IPS DF 6.9 (cell line): ENCODE results near the gene ANTXR1.

Experiments used
- DNase-seq: peaks from one replicate; pipeline ENCODE4 v3.0.0-alpha.2; 2013; ENCODE audit warnings: low read depth, low spot score
- H3K27ac ChIP-seq: one replicate; pipeline ENCODE4 v1.5.1; 2013; ENCODE audit warnings: low read length, control low read depth
- H3K27me3 ChIP-seq: 2 replicates; pipeline ENCODE4 v1.6.1; 2013; ENCODE audit warnings: mild to moderate bottlenecking, low read length; ENCODE audit not compliant: control insufficient read depth, insufficient read depth
- H3K36me3 ChIP-seq: 2 replicates; pipeline ENCODE4 v1.6.1; 2013; ENCODE audit warnings: low read length; ENCODE audit not compliant: control insufficient read depth, insufficient read depth
- H3K4me1 ChIP-seq: 2 replicates; pipeline ENCODE4 v1.6.1; 2013; ENCODE audit warnings: low read length; ENCODE audit not compliant: control insufficient read depth, insufficient read depth
- H3K4me3 ChIP-seq: 2 replicates; pipeline ENCODE4 v1.5.1; 2013; ENCODE audit warnings: mild to moderate bottlenecking, low read length
- H3K9me3 ChIP-seq: 2 replicates; pipeline ENCODE4 v1.6.1; 2013; ENCODE audit warnings: low read length, inconsistent platforms; ENCODE audit not compliant: control insufficient read depth, insufficient read depth
- WGBS: extraction: QIAGEN DNeasy Blood & Tissue Kit; methylation state at CpG from one replicate; pipeline ENCODE4 v1.1.7; 2013; ENCODE audit warnings: mixed read lengths, missing lambda C conversion rate; ENCODE audit not compliant: insufficient read length, insufficient coverage; 5-methylcytosine and 5-hydroxymethylcytosine counted together

Gene ANTXR1

GRCh38 chr2:69205491-69205890 lies 192.5 kb downstream of the ANTXR1 start:
- Histone ChIP-seq H3K27ac (no peak overlapping the region), H3K27me3 (no peaks in the 10 kb centered on the region), H3K4me3 (no peak overlapping the region), H3K9me3 (no peaks in the 10 kb centered on the region), H3K4me1 (peaks cover 6% of the 10 kb centered on the region), H3K36me3 (no peaks in the 10 kb centered on the region)
- WGBS = no CpG with 5 or more reads among the region's 2 CpGs
- DNase-seq = no peak

- no peaks in the 10 kb centered on the region for H3K9me3 ChIP-seq
- no CpG with 5 or more reads among the region's 1 CpG for WGBS
- no peak for DNase-seq
These were observed 195.1 kb downstream of the ANTXR1 start for GRCh38 chr2:69208023-69208595.

DNA sequence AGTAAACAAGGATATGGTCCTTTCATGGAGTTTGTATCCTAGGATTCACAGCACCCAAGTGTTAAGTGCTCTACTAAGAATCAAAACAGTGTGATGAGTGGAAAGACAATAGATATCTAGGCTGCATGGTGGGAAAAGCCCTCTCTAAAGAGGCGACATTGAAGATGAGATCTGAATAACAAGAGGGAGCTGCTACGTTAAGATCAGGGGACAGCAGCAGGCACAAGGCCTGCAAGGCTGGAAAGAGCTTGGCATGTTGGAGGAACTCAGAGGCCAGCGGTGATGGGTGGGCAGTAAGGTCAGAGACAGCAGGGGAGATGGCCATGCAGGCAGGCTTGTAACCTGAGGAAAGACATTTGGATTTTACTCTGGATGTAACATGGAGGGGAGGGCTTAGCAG lies 196.5 kb downstream of the ANTXR1 start:
- H3K9me3 ChIP-seq = no peaks in the 10 kb centered on the region
- no peaks in the 10 kb centered on the region for H3K27me3 ChIP-seq
- H3K4me1 ChIP-seq = peaks cover 8% of the 10 kb centered on the region
- DNase-seq = peak; percentile 35
- WGBS = no CpG with 5 or more reads among the region's 3 CpGs
- H3K4me3 ChIP-seq = no peak overlapping the region
- H3K36me3 ChIP-seq = no peaks in the 10 kb centered on the region
- no peak overlapping the region for H3K27ac ChIP-seq

More at GRCh38 chr2:69208023-69208595, 195.1 kb downstream of the ANTXR1 start:
- Histone ChIP-seq H3K36me3 (no peaks in the 10 kb centered on the region), H3K27ac (no peak overlapping the region), H3K4me3 (no peak overlapping the region), H3K4me1 (peaks cover 8% of the 10 kb centered on the region), H3K27me3 (no peaks in the 10 kb centered on the region)

DNA sequence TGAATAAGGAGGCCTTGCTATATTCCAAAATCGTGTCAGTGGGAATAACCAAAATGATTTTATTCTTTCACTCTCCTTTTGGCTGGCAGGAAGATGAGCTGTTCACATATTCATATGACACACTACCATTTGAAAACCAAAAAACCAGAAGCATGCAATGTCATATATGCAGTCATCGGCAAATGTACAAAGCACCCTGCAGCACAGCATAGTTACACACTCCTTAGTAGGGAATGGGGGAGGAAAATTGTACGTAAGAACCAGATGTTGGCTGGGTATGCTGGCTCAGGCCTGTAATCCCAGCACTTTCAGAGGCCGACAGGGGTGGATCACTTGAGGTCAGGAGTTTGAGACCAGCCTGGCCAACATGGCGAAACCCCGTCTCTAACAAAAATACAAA lies 197.4 kb downstream of the ANTXR1 start:
- WGBS = no CpG with 5 or more reads among the region's 6 CpGs
- no peak for DNase-seq
- no peak overlapping the region for H3K4me3 ChIP-seq
- H3K27me3 ChIP-seq = no peaks in the 10 kb centered on the region
- no peaks in the 10 kb centered on the region for H3K9me3 ChIP-seq
- no peak overlapping the region for H3K27ac ChIP-seq
- H3K36me3 ChIP-seq = no peaks in the 10 kb centered on the region
- H3K4me1 ChIP-seq = peaks cover 8% of the 10 kb centered on the region

DNA sequence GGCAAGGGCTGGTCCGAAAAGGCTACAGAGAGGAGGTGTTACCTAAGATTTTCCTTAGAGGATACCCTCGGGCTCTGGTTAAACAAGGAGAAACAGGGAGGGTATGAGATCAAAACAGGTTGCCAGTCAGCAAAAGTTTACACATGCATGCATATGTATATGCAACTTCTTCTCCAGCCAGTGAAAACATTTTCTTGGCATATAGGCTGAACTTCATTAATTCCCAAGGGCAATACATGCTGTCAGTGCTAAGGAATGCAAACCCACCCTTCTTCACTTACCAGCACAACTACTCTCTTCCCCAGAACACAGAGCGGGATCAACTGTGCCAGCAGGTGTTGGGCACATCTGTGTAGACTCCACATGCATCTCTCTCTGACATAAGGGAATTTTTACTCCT lies 198.1 kb downstream of the ANTXR1 start:
- peaks cover 8% of the 10 kb centered on the region for H3K4me1 ChIP-seq
- no peak overlapping the region for H3K27ac ChIP-seq
- no CpG with 5 or more reads among the region's 3 CpGs for WGBS
- no peaks in the 10 kb centered on the region for H3K27me3 ChIP-seq
- H3K9me3 ChIP-seq = no peaks in the 10 kb centered on the region
- H3K4me3 ChIP-seq = no peak overlapping the region
- H3K36me3 ChIP-seq = no peaks in the 10 kb centered on the region
- no peak for DNase-seq

DNA sequence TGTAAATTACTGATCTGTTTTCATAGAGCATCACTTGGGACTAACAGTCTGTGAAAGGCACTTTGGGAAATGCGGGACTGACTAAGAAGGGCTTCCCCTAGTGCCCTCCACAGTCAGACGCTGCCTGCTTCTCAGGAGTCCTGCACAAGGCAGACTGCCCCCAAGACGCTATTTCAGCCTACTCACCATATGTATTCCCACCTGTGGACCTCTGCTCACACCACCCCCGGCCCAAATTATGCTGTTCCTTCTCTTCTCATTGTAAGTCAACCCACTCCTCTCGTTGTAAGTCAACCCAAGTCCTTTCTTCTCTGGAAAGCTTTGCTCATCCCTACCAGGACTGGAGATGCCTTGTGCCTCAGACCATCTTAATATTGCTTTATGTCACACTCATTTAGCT lies 198.7 kb downstream of the ANTXR1 start:
- Histone ChIP-seq H3K27me3 (no peaks in the 10 kb centered on the region), H3K27ac (no peak overlapping the region), H3K9me3 (no peaks in the 10 kb centered on the region), H3K4me3 (no peak overlapping the region), H3K36me3 (no peaks in the 10 kb centered on the region), H3K4me1 (peaks cover 8% of the 10 kb centered on the region)
- WGBS = no CpG with 5 or more reads among the region's 5 CpGs
- no peak for DNase-seq

DNA sequence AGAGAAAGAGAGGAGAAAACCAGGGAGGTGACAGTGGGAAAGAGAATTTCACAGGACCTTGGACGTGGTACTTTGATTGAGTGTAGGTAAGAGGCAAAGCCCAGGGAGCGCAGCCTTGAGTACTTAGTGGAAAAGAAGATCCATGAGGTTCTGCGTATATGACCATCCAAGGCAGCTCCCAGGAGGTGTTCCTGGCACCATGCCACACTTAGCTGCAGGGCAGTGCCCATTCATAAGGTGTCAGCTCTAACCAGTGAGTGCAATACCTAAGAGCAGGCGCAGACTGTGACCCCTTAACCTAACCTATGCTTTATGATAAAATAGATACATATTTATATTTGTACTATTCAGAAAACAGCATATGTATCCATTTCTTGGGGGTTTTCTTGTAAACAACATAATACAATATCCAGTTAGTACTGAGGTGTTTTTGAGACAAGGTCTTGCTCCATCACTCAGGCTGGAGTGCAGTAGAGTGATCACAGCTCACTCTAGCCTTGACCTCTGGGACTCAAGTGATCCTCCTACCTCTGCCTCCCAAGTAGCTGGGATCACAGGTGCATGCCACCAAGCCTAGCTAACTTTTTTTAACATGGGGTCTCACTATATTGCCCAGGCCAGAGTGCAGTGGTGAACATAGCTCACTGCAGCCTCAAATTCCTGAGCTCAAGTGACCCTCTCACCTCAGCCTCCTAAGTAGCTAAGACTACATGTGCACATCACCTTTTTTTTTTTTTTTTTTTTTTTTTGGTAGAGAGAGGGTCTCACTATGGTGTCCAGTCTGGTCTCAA lies 199.5 kb downstream of the ANTXR1 start:
- H3K36me3 ChIP-seq = no peaks in the 10 kb centered on the region
- no CpG with 5 or more reads among the region's 4 CpGs for WGBS
- H3K27me3 ChIP-seq = no peaks in the 10 kb centered on the region
- no peak overlapping the region for H3K4me3 ChIP-seq
- H3K4me1 ChIP-seq = peaks cover 8% of the 10 kb centered on the region
- no peaks in the 10 kb centered on the region for H3K9me3 ChIP-seq
- H3K27ac ChIP-seq = no peak overlapping the region
- no peak for DNase-seq

DNA sequence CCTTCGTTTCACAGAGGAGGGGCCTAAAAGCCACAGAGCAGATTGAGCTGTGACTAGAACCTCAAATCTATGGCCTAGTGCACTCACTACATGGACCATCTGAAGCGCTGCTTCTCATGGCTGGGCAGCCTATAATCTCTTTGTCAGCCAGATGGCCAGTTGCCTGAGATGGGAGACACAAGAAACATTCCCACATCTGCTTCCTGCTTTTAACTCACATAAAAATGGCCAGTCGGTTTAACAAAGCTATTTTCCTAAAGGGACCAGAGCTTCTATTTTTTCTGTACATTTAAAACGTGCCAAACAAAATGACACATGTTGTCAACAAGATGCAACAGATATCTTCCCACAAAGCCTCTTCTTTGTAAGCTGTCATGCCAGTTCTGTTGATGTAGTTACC lies 200.2 kb downstream of the ANTXR1 start:
- DNase-seq = no peak

GRCh38 chr2:69213782-69214181 lies 200.8 kb downstream of the ANTXR1 start:
- Histone ChIP-seq H3K27me3 (no peaks in the 10 kb centered on the region), H3K4me1 (peaks cover 8% of the 10 kb centered on the region), H3K4me3 (no peak overlapping the region), H3K27ac (no peak overlapping the region), H3K9me3 (no peaks in the 10 kb centered on the region), H3K36me3 (no peaks in the 10 kb centered on the region)
- no peak for DNase-seq
- WGBS = no CpG with 5 or more reads among the region's 4 CpGs

More for the DNA sequence above, 200.2 kb downstream of the ANTXR1 start:
- Histone ChIP-seq H3K36me3 (no peaks in the 10 kb centered on the region), H3K4me3 (no peak overlapping the region), H3K9me3 (no peaks in the 10 kb centered on the region), H3K27me3 (no peaks in the 10 kb centered on the region), H3K4me1 (peaks cover 8% of the 10 kb centered on the region), H3K27ac (no peak overlapping the region)
- WGBS = no CpG with 5 or more reads among the region's 4 CpGs

GRCh38 chr2:69214898-69215297 lies 201.9 kb downstream of the ANTXR1 start:
- no CpG with 5 or more reads among the region's 5 CpGs for WGBS
- Histone ChIP-seq H3K4me3 (no peak overlapping the region), H3K36me3 (no peaks in the 10 kb centered on the region), H3K27ac (no peak overlapping the region), H3K4me1 (peaks cover 3% of the 10 kb centered on the region; the same call in 1 of the 2 replicates), H3K27me3 (no peaks in the 10 kb centered on the region), H3K9me3 (no peaks in the 10 kb centered on the region)
- no peak for DNase-seq
